Measurements from ENCODE around the gene HTR1D.

Gene HTR1D

DNA sequence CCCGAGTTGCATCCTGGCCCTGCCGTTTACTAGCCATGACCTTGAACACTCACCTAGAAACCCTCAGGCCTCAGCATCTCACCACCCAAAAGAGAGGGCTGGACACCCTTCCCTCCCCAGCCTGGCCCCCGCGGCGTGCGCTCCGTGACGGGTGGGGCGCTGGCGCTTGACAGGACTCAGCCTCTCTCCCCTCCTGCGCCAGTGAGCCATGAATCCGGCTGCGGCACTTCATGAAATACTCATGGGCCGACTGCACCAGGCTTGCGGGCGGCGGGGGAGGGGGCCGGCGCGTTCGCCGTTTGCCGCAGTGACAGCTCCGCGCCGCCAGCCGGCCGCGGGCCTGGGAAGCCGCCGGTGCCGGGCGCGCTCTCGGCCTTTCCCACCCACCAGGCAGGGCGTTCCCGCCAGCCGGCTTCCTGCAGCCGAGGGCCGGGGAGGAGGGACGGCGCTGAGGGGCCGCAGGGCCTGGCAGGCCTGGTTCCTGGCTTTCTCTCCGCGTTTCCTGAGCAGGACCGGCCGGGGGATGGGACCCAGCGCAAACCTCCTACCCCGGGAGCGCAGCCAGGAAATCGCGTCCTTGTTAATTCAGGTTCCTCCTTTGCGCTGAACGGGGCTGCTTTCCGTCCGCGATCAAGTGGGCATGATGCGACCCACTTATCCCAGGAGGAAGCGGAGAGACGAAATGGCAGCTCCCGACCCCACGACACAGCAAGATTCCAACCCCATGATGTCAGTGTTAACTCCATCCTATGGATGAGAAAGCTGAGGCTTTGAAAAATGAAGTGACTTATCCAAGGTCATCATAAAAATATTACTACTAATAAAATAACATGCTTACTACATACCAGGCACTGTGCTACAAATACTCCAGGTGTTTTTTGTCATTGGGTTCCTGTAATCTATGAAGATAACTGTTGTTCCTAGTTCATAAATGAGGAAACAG lies 39.6 kb downstream of the HTR1D start:
- H3K4me3 ChIP-seq (replicated peaks in 1 of 2; ENCODE audit: low read depth in 2 of 2, low read length in 2 of 2), result peak overlapping the region; percentile 51 to 58
- TF ChIP-seq, protein P1, sequence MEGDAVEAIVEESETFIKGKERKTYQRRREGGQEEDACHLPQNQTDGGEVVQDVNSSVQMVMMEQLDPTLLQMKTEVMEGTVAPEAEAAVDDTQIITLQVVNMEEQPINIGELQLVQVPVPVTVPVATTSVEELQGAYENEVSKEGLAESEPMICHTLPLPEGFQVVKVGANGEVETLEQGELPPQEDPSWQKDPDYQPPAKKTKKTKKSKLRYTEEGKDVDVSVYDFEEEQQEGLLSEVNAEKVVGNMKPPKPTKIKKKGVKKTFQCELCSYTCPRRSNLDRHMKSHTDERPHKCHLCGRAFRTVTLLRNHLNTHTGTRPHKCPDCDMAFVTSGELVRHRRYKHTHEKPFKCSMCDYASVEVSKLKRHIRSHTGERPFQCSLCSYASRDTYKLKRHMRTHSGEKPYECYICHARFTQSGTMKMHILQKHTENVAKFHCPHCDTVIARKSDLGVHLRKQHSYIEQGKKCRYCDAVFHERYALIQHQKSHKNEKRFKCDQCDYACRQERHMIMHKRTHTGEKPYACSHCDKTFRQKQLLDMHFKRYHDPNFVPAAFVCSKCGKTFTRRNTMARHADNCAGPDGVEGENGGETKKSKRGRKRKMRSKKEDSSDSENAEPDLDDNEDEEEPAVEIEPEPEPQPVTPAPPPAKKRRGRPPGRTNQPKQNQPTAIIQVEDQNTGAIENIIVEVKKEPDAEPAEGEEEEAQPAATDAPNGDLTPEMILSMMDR (IDR thresholded peaks at IDR 0.05; ENCODE audit: low read depth, low read length), result no peak
- DNase-seq (ENCODE audit: low read depth in 2 of 2), result peak; percentile 78 to 93

DNA sequence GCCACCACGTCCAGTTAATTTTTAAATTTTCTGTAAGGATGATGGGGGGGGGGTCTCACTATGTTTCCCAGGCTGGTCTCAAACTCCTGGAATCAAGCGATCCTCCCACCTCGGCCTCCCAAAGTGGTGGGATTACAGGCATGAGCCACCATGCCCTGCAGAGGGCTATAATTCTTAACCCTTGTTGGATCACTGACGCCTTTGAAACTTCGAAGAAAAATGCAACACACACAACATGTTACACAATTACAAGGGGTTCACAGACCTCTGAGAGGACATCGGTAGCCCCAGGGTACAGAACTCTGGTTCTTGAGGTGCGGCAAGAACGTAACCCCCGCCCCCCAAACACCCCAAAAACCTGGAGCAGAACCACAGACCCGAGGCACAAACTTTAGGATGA lies 40.3 kb downstream of the HTR1D start:
- TF ChIP-seq, protein P1 (IDR thresholded peaks at IDR 0.05; ENCODE audit: low read depth, low read length), result no peak
- DNase-seq (ENCODE audit: low read depth in 2 of 2), result no peak

DNA sequence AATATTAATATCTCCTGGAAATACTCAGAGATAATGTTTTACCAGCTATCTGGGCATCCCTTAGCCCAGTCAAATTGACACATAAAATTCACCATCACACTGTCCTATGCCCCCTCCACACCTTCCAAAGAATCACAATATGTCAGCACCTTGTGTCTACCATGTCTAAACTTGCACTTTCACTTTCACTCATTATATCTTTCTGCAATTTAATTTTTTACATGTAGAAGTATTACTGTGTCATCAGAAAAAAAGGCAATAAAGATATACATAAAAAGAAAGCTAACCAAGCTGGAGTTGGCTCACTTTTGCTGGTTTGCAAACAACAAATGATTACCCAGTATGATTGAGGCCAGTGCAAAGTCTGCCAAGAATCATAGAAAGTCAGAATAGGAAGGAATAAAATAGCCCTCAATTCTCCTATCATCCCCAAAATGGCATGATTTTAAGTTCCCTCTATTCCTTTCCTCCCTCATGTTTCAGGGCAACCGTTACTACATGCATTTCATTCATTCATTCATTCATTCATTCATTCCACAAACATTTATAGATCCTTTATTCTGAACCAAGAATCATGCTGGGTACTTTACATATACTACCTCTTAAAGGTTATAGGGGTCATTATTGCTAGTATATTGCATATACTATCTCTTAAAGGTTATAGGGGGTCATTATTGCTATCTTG lies 42.7 kb downstream of the HTR1D start:
- TF ChIP-seq, protein P1 (IDR thresholded peaks at IDR 0.05; ENCODE audit: low read depth, low read length), result no peak
- H3K4me3 ChIP-seq (replicated peaks in 1 of 2; ENCODE audit: low read depth in 2 of 2, low read length in 2 of 2), result no peak overlapping the region
- no peak for DNase-seq (ENCODE audit: low read depth in 2 of 2)

More for the DNA sequence above, 40.3 kb downstream of the HTR1D start:
- peak overlapping the region; percentile 51 to 58 for H3K4me3 ChIP-seq (replicated peaks in 1 of 2; ENCODE audit: low read depth in 2 of 2, low read length in 2 of 2)

DNA sequence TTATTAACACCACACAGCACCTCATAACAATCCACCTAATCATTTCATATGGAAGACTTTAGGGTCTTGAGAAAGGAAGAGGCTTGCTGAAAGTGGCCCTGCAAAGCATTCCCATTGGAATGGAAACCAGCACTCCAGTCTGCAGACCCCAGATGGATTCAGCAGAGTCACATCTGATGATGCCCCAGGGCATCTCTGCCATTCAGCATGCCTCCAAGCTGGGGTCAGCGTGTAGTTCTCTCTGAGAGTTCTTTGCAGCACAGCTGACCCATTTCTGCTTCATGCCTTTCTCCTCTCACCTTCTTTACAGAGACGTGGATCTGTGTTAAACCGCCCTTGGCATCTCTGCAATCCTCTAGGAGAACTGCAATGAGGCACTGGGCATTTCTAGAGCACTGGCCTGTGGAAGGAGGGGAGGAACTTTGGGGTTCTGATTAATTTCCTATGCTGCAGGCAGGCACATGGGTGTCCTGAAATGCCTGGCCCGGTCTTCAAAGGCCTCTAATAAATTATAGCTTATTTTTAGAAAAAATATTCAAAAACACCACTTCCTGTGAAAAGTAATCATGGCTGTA lies 46.0 kb downstream of the HTR1D start:
- no peak for DNase-seq (ENCODE audit: low read depth in 2 of 2)
- no peak overlapping the region for H3K4me3 ChIP-seq (replicated peaks in 1 of 2; ENCODE audit: low read depth in 2 of 2, low read length in 2 of 2)
- TF ChIP-seq, protein P1 (IDR thresholded peaks at IDR 0.05; ENCODE audit: low read depth, low read length), result no peak

DNA sequence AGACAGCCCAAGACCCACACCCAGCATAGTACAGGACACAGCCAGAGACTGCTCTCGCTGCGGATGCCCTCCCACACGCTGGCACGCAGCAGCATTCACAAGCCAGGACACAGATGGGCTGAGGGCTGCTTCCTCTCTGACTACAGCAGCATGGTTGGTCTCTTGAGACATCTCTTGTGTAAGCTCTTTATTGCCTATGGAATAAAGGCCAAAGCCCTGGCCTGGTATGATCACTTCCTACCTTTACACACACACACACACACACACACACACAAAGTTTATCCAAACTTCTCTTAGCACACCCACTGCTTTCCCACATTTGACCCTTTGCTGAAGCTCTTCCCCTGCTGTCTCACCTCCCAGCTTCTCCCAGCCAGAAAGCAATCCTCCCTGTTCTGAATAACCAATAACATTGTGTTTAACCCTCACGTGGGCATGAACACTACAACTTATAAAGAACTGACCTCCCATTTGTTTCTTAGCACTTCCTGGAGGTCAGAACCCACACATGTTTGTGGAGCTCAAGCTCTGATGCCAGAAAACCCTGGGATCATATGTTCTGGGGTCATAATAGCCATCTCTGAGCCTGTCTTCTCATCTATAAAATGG lies 47.5 kb downstream of the HTR1D start:
- H3K4me3 ChIP-seq (replicated peaks in 1 of 2; ENCODE audit: low read depth in 2 of 2, low read length in 2 of 2), result peak overlapping the region in 1 of 2 donors; percentile 82
- peak; percentile 97 for DNase-seq (ENCODE audit: low read depth in 2 of 2)
- TF ChIP-seq, protein P1 (IDR thresholded peaks at IDR 0.05; ENCODE audit: low read depth, low read length), result no peak

DNA sequence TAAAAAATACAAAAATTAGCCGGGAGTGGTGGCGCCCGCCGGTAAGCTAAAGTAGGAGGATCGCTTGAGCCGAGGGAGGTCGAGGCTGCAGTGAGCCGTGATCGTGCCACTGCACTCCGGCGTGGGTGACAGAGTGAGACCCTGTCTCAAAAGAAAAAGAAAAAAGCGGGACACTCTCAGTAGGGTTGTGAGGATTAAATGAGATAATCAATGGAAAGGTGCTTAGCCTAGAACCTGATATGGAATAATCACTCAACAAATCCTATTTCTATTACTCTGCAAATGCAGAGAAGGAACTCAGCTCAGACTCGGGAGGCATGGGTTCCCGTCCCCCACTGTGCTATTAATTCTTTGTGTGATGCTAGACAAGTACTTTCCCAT lies 48.1 kb downstream of the HTR1D start:
- H3K4me3 ChIP-seq (replicated peaks in 1 of 2; ENCODE audit: low read depth in 2 of 2, low read length in 2 of 2), result peak overlapping the region; percentile 82
- TF ChIP-seq, protein P1 (IDR thresholded peaks at IDR 0.05; ENCODE audit: low read depth, low read length), result no peak
- no peak for DNase-seq (ENCODE audit: low read depth in 2 of 2)

All from cardiac fibroblast (primary cell).